HepG2 (cell line): ENCODE data around the gene BCAN. TPM values are rescaled to one million over a fixed set of nuclear protein-coding genes. Genes with fewer than 3 reads are reported as not detected.

Experiments
- ATAC-seq: fragments of 200-7000 bp; cut with Tn5 transposase; 3 replicates; pipeline ENCODE4 v1.9.1; 2020; ENCODE audit warnings: mild to moderate bottlenecking, moderate library complexity
- BruUV-seq: library from RNA; stranded (reverse); fragments of 400-500 nt; replicated peaks from 2 replicates; lab custom pipeline; 2021; lab: Mats Ljungman, UMichigan
- CTCF ChIA-PET: fragments of 300-600 bp; formaldehyde crosslinking; extraction: SDS; loops from one replicate; lab custom pipeline; 2021; ENCODE audit warnings: low total read pairs, inconsistent platforms, low intra/inter-chr PET ratio; lab: Yijun Ruan, JAX
- POLR2A ChIA-PET: fragments of 350-600 bp; sonication (Branson Sonifier 250); formaldehyde crosslinking; loops from one replicate; lab custom pipeline; 2020; ENCODE audit warnings: antibody characterized with exemption, inconsistent platforms; lab: Yijun Ruan, JAX
- DNase-seq: peaks from one replicate; pipeline ENCODE4 v3.0.0-alpha.2; 2015; ENCODE audit warnings: low spot score
- FAIRE-seq: peaks from 3 replicates; lab custom pipeline; 2011; peaks lifted over from hg19 to GRCh38; lab: Jason Lieb, UNC
- H2AFZ ChIP-seq: one replicate; pipeline ENCODE4 v1.6.1; 2011; ENCODE audit warnings: low read length, inconsistent platforms
- H3K27ac ChIP-seq: fragments of 300-600 bp; 3 replicates; pipeline ENCODE4 v1.8.0; 2011; ENCODE audit warnings: mixed run types, mild to moderate bottlenecking, mixed read lengths, low read length, inconsistent platforms; ENCODE audit not compliant: insufficient read depth; ENCODE audit errors: extremely low read length
- H3K27me3 ChIP-seq, 2 experiments: fragments of 200-600 bp in 1 of 2; 2 replicates in 1 of 2; 3 replicates in 1 of 2; pipeline versions ENCODE4 v1.6.0 to v1.8.0; 2011; ENCODE audit warnings: low read length in 2 of 2, mild to moderate bottlenecking in 2 of 2, moderate library complexity in 2 of 2, inconsistent platforms in 1 of 2; ENCODE audit not compliant: insufficient read depth in 2 of 2, control insufficient read depth in 1 of 2
- H3K36me3 ChIP-seq, 2 experiments: fragments of 200-600 bp in 1 of 2; replicated peaks in 1 of 2; 2 replicates in 1 of 2; 3 replicates in 1 of 2; pipeline versions ENCODE4 v1.5.1 to v1.8.0; 2011; ENCODE audit warnings: low read length in 2 of 2, inconsistent platforms in 1 of 2; ENCODE audit not compliant: insufficient read depth in 2 of 2, control insufficient read depth in 1 of 2
- H3K4me1 ChIP-seq: 2 replicates; pipeline ENCODE4 v1.5.1; 2012; ENCODE audit warnings: low read length, inconsistent platforms; ENCODE audit not compliant: insufficient read depth
- H3K4me2 ChIP-seq: 2 replicates; pipeline ENCODE4 v1.6.0; 2011; ENCODE audit warnings: low read depth, low read length, inconsistent platforms
- H3K4me3 ChIP-seq, 3 experiments: fragments of 200-600 bp in 1 of 3; sonication (generic), shearing (Covaris generic) in 1 of 3; replicated peaks in 1 of 3; 2 replicates each; pipeline ENCODE4 v1.5.1; 2011 to 2016; ENCODE audit warnings: low read length in 3 of 3, inconsistent platforms in 2 of 3, low read depth in 2 of 3, mild to moderate bottlenecking in 2 of 3, control low read depth in 1 of 3, mixed read lengths in 1 of 3; ENCODE audit not compliant: insufficient read depth in 1 of 3
- H3K79me2 ChIP-seq: one replicate; pipeline ENCODE4 v1.6.1; 2011; ENCODE audit warnings: low read length, inconsistent platforms; ENCODE audit not compliant: insufficient read depth
- H3K9ac ChIP-seq: 2 replicates; pipeline ENCODE4 v1.6.0; 2011; ENCODE audit warnings: mild to moderate bottlenecking, low read depth, low read length, inconsistent platforms; ENCODE audit not compliant: insufficient read depth
- H3K9me3 ChIP-seq: 2 replicates; pipeline ENCODE4 v1.5.1; 2012; ENCODE audit warnings: mild to moderate bottlenecking, low read length
- H4K20me1 ChIP-seq: 2 replicates; pipeline ENCODE4 v1.6.0; 2011; ENCODE audit warnings: inconsistent platforms, mild to moderate bottlenecking, low read length, moderate library complexity; ENCODE audit not compliant: insufficient read depth
- BATF2 ChIP-seq: sonication (generic); formaldehyde crosslinking; IDR thresholded peaks from 2 replicates; pipeline ENCODE4 v1.8.0; 2022; ENCODE audit warnings: mild to moderate bottlenecking, missing genetic modification reagents, moderate library complexity
- CREB3 ChIP-seq: sonication (generic); formaldehyde crosslinking; IDR thresholded peaks from 2 replicates; pipeline ENCODE4 v1.5.0; 2020; ENCODE audit warnings: missing genetic modification reagents
- ESRRA ChIP-seq: sonication (generic); formaldehyde crosslinking; IDR thresholded peaks from 2 replicates; pipeline ENCODE4 v1.5.1; 2020; ENCODE audit warnings: mild to moderate bottlenecking, low read depth, missing genetic modification reagents
- NRL ChIP-seq: sonication (generic); formaldehyde crosslinking; IDR thresholded peaks from 2 replicates; pipeline ENCODE4 v1.5.0; 2020; ENCODE audit warnings: missing genetic modification reagents, mild to moderate bottlenecking, moderate library complexity, borderline replicate concordance
- SETDB1 ChIP-seq: sonication (generic); formaldehyde crosslinking; IDR thresholded peaks from 2 replicates; pipeline ENCODE4 v1.5.1; 2020; ENCODE audit warnings: missing genetic modification reagents, mild to moderate bottlenecking, borderline replicate concordance
- TGIF2 ChIP-seq: IDR thresholded peaks from 2 replicates; pipeline ENCODE4 v1.6.1; 2016; ENCODE audit warnings: control low read depth, missing compliant biosample characterization
- ZFP90 ChIP-seq: sonication (generic); formaldehyde crosslinking; IDR thresholded peaks from 2 replicates; pipeline ENCODE4 v1.8.0; 2022; ENCODE audit warnings: missing genetic modification reagents, mild to moderate bottlenecking, inconsistent platforms, borderline replicate concordance
- ZKSCAN5 ChIP-seq: sonication (generic); formaldehyde crosslinking; IDR thresholded peaks from 2 replicates; pipeline ENCODE4 v1.5.1; 2020; ENCODE audit warnings: mild to moderate bottlenecking, missing genetic modification reagents
- ZNF292 ChIP-seq: sonication (generic); formaldehyde crosslinking; IDR thresholded peaks from 2 replicates; pipeline ENCODE4 v1.8.1; 2022; ENCODE audit warnings: mild to moderate bottlenecking, low read depth, missing genetic modification reagents, borderline replicate concordance
- ZNF512B ChIP-seq: sonication (generic); formaldehyde crosslinking; IDR thresholded peaks from 2 replicates; pipeline ENCODE4 v1.5.1; 2020; ENCODE audit warnings: missing genetic modification reagents, mild to moderate bottlenecking, borderline replicate concordance
- ZNF550 ChIP-seq: sonication (generic); formaldehyde crosslinking; IDR thresholded peaks from 2 replicates; pipeline ENCODE4 v1.4.0; 2020; ENCODE audit warnings: mild to moderate bottlenecking, missing genetic modification reagents, borderline replicate concordance
- ZNF615 ChIP-seq: sonication (generic); formaldehyde crosslinking; IDR thresholded peaks from 2 replicates; pipeline ENCODE4 v1.5.0; 2020; ENCODE audit warnings: mild to moderate bottlenecking, missing genetic modification reagents, borderline replicate concordance
- ZNF7 ChIP-seq: IDR thresholded peaks from 2 replicates; pipeline ENCODE4 v1.6.1; 2016; ENCODE audit warnings: missing biosample characterization, missing genetic modification reagents
- ZNF704 ChIP-seq: sonication (generic); formaldehyde crosslinking; IDR thresholded peaks from 2 replicates; pipeline ENCODE4 v1.8.1; 2023; ENCODE audit warnings: mild to moderate bottlenecking, inconsistent platforms, moderate library complexity, missing genetic modification reagents, borderline replicate concordance
- ZNF83 ChIP-seq: sonication (generic); formaldehyde crosslinking; IDR thresholded peaks from 2 replicates; pipeline ENCODE4 v1.4.0; 2020; ENCODE audit warnings: missing genetic modification reagents, mild to moderate bottlenecking, borderline replicate concordance
- WGBS: methylation state at CpG from one replicate; pipeline ENCODE4 v1.1.6; 2017; ENCODE audit warnings: low lambda C conversion rate; 5-methylcytosine and 5-hydroxymethylcytosine counted together
- in situ Hi-C: cut with HindIII; loops from 2 replicates; pipeline ENCODE4 v1.10.0; 2017; ENCODE audit warnings: low pct_unique_long_range_greater_than_20kb; ENCODE audit not compliant: extremely low pct_ligation_motif_present
- intact Hi-C: fragments of 100-400 bp; cut with micrococcal nuclease; formaldehyde crosslinking; loops from one replicate; pipeline ENCODE4 v1.10.0; 2022; ENCODE audit not compliant: unreplicated experiment
- polyA plus RNA-seq, 8 experiments: library from polyadenylated mRNA; depleted of rRNA in 3 of 8; stranded (reverse) in 7 of 8; unstranded in 1 of 8; fragments of >200 nt; fragmentation: Illumina TruSeq in 4 of 8; extraction: Trizol in 4 of 8; gene quantifications; 2 replicates each; pipeline versions ENCODE4 v1.2.1 to v1.2.3, GENCODE V29; 2011 to 2016; ENCODE audit warnings: low read depth in 4 of 8, missing spikeins in 1 of 8, mixed read lengths in 1 of 8; ENCODE audit not compliant: insufficient read depth in 1 of 8
- total RNA-seq, 5 experiments: library from RNA; depleted of rRNA; stranded (reverse); fragments of >200 nt; fragmentation: Illumina TruSeq; extraction: Trizol; gene quantifications; 2 replicates each; pipeline ENCODE4 v1.2.3, GENCODE V29; 2016; ENCODE audit warnings: low read depth in 1 of 5

The BCAN gene
- total and polyA plus RNA-seq, 2 of the 13 experiments (the other 11 are each of a cell fraction or from before 2014, with no cell fraction given) = not detected

DNA sequence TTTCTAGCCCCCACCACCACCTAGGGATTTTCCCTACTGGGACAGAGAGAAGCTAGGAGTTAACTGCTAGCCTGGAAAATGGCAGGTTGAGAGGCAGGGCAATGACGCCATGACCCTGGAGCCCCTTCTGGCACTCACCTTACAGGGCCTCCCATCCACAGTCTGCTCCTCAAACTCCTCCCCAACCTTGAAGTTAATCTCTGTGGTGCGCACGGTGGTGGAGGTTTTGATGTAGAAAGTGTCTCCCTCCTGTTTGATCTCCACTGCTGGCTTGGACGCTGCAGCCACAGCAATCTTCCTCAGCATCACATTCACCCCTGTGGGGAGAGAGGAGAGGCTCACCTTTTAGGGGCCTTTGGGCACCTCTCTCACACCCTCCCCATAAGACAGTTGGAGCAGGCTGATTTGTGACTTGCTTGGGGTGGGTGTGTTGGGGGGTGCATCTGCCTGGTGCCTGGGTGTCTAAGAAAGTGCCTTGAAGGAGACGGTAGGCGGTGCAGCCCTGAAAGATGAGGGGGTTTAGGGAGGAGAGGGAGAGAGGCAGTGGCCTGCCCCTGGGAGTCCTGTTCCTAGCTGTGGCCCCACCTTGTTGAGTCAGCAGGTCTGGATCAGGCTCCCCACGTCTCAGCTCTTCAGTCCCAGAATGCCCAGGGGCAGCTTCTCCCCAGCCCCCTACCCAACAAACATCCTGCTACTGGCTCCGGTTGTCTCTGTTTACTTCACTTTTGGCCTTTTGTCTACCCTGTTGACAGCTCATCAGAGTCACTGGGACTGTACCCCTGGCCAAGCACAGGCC is 59.0 kb downstream of the BCAN start (continued):
- TF ChIP-seq BATF2 (CRISPR knock-in tag) = no peak
- no peak for TF ChIP-seq SETDB1 (CRISPR knock-in tag)
- TF ChIP-seq NRL (CRISPR knock-in tag) = no peak
- no peak for TF ChIP-seq ZNF615 (CRISPR knock-in tag)
- no peak for TF ChIP-seq ZNF292

- Histone ChIP-seq H2AFZ (no peak overlapping the region), H3K36me3 (no peaks in the 10 kb centered on the region), H3K9ac (no peak overlapping the region), H4K20me1 (no peaks in the 10 kb centered on the region), H3K4me1 (peaks cover 25% of the 10 kb centered on the region), H3K9me3 (no peaks in the 10 kb centered on the region), H3K27me3 (peaks cover 8 to 66% of the 10 kb centered on the region in 2 experiments), H3K27ac (no peak overlapping the region), H3K79me2 (no peaks in the 10 kb centered on the region), H3K4me2 (no peak overlapping the region), H3K4me3 (no peak overlapping the region)
- ChIA-PET CTCF (no interaction called here), POLR2A (no interaction called here)
- no TSS peak for BruUV-seq
- intact Hi-C loops (no loop called here), in situ Hi-C loops (no loop called here)
- WGBS = 7% methylated on average over 3 of the region's 4 CpGs
- DNase-seq (no peak), FAIRE-seq (no peak), ATAC-seq (no peak)
- TF ChIP-seq ZFP90 = no peak
- no peak for TF ChIP-seq ZNF512B (CRISPR knock-in tag)
- TF ChIP-seq ZKSCAN5 (CRISPR knock-in tag) = no peak
- no peak for TF ChIP-seq ZNF7
- TF ChIP-seq ZNF704 (CRISPR knock-in tag) = no peak
- TF ChIP-seq ESRRA (CRISPR knock-in tag) = no peak
- no peak for TF ChIP-seq TGIF2 (CRISPR knock-in tag)
- TF ChIP-seq ZNF83 = no peak
- no peak for TF ChIP-seq CREB3 (CRISPR knock-in tag)
- no peak for TF ChIP-seq ZNF550 (CRISPR knock-in tag)
Measured at GRCh38 chr1:156703336-156703735, 61.4 kb downstream of the BCAN start.
